ENCODE results near the gene DNM3.

- TF ChIP-seq CTCF (IDR thresholded peaks at IDR 0.05; ENCODE audit: insufficient read depth, low read length, poor library complexity, severe bottlenecking) (no peak), EZH2phosphoT487 (conservative IDR thresholded peaks at IDR 0.05; ENCODE audit: low read length) (no peak)
Measured at GRCh38 chr1:171864308-171864707, 23.0 kb downstream of the DNM3 start.
